Measurements from ENCODE around the gene DMD.

The DMD gene

GRCh38 chrX:31224381-31225012, 1986.9 kb downstream of the DMD start:
- no peak for DNase-seq (ENCODE audit: low spot score)

DNA sequence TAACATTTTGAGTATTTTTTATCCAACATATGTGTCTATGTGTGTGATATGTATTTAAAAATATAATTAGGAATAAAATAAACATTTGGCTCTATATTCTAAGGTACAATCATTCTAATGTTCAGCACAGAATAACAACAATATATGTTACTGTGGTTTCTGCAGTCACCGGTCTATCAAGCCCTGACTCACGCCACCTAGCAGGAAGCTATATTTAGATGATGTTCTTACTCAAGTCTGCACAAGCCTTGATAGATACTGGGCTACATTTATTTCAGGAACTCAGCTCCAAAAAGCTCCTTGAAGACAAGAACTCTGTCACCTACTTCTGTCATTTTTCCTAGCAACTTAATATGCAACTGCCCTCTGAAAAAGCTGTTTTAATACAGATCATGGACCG, 1987.5 kb downstream of the DMD start:
- DNase-seq (ENCODE audit: low spot score): no peak

DNA sequence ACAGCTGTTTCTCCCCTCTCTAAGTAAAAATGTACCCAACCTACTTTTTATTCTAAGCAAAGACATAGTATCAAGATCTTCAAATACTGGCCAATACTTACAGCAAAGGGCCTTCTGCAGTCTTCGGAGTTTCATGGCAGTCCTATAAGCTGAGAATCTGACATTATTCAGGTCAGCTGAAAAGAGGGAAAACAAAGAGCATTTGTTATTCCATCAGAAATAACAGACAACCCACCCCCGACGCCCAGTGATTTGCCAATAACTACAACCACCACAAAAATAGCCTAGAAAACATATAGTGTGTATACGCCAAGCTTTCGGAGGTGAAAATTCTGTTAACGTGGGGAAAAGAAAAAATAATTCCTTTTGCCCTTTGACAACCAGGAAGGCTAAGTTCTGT, 1988.4 kb downstream of the DMD start:
- DNase-seq (ENCODE audit: low spot score): no peak

DNA sequence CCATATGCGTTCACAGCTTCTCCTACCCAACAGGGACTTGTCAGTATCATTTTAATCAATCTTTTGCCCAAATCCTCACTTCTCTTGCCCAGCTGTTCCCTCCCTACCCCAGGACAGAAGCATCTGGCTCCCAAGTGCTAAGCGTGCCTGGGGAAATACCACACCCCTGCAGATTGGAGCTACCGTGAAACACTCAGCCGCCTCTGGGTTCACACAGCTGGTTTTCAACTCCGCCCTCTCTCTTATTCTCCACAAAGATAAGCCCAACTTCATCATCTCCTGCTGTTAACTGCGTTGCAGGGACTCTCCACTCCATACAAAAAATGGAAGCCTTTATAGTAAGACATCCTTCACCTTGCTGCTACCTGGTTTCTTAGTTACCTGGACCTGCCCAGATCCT, 1992.2 kb downstream of the DMD start:
- no peak for DNase-seq (ENCODE audit: low spot score)

DNA sequence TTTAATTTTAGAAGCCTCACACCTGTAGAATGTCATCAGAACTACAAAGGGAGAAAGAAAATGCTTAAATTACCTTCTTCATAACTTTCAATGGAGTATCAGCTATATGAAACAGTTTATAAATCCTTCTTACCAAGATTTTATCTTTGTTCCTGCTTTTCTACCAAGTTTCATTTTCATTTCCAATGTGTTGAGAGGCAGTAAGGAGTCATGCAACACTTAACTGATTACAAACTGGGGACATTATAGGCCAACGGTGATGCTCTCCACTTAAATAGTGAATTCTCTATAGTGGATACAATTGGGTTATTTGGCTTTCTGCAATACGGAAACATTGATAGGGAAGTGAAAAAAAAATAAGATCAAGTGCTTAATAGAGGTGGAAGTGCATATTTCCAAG, 1994.3 kb downstream of the DMD start:
- DNase-seq (ENCODE audit: low spot score): no peak

- no peak for DNase-seq (ENCODE audit: low spot score)
These were observed 1996.0 kb downstream of the DMD start for GRCh38 chrX:31215277-31215815.

- peak; percentile 34 for DNase-seq (ENCODE audit: low spot score)
These were observed 1997.4 kb downstream of the DMD start for GRCh38 chrX:31213941-31214340.

DNA sequence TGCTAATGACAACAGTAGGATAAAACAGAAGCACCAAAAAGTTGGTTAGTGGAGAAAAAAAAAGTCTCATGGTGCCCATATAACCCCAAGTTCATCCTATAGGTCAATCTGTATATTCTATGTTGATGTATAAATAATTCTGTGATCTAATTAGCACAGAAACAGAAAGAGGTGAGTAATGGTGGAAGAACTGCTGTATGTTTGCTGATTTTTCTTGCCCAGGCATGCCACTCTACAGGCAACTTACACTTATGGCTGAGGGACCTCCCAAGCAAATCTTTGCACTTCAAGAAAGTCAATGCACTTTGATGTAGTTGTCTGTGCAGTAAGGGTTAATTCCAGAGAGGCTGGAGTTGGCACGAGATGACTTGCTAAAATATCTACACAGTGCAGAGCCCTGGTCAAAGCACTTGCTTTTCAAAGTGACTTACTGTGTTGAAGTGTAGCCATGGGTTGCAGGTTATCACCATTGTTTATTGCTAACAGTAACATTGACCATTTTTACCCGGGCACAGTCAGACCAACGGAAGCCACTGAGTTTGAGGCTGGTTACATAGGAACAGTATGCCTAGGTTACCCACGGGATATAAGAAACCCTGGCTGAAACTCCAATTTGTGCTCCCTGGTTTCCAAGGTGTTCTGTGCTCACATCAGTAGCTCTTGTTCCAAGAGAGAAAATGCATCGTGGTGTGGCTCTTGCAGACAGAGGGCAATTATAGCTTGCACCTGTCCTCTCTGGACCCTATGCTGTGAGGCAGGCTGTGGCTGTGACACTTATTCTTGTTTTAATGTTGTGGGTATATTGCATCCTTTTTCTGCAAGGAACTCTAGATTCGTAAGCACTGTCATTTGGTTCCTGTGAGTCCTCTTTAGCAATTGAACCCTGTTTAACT, 1998.2 kb downstream of the DMD start:
- DNase-seq (ENCODE audit: low spot score): no peak

- no peak for DNase-seq (ENCODE audit: low spot score)
These were observed 2002.2 kb downstream of the DMD start for GRCh38 chrX:31209005-31209628.

DNA sequence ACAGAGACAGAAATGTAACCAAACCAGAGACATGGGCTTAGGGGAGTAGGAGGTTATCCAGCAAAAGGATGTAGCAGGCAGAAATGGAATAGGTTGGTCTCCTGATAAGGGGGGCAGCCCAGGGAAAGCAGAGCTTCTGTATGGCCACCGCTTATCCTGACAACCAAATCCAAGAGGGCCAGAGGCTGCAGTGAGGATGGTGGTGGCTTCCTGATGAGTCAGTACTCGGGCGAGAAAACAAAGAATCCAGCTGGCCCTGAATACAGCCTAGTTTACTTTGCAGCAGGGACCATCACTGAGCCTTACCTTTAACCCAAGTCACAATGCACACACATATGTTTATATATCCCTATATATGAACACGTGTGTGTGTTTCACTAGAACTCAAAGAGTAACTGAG, 2009.8 kb downstream of the DMD start:
- no peak for DNase-seq (ENCODE audit: low spot score)

- DNase-seq (ENCODE audit: low spot score): no peak
These were observed 2010.9 kb downstream of the DMD start for GRCh38 chrX:31200430-31200829.

GRCh38 chrX:31199840-31200114, 2011.6 kb downstream of the DMD start:
- no peak for DNase-seq (ENCODE audit: low spot score)

DNA sequence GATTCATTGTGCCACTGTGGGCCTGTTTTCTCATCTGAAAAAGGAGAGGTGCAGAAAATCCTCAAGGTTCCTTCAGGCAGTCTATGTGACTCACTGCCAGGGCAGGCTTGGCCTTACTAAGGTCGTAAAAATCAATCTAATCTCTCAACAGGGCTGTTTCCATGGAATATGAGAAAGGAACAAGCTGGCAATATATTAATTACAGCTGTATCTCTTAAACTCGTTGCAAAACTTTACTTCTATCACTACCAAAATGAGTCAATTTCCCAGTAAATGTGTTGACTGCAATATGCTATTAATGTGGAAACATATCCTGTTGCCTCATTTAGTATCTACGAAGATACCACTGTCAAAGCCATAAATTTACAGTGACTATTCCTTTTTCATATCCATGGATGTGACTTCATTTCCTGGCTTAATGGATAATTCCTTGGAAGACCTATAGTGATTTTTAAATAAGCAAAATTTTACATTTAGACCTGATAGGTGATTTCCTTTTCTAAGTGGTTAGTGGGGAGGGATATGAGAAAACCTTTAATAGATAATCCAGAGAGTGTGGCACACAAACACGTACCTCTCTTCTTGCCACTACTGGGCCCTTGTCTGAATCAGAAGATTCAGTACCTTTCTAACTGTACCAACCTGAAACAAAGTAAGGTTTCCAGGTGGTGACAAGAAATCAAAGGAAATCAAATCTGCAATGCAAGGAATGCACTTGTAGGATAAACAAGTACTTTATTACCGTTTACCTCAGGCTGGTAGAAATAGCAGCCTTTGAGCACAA, 2012.1 kb downstream of the DMD start:
- no peak for DNase-seq (ENCODE audit: low spot score)

DNA sequence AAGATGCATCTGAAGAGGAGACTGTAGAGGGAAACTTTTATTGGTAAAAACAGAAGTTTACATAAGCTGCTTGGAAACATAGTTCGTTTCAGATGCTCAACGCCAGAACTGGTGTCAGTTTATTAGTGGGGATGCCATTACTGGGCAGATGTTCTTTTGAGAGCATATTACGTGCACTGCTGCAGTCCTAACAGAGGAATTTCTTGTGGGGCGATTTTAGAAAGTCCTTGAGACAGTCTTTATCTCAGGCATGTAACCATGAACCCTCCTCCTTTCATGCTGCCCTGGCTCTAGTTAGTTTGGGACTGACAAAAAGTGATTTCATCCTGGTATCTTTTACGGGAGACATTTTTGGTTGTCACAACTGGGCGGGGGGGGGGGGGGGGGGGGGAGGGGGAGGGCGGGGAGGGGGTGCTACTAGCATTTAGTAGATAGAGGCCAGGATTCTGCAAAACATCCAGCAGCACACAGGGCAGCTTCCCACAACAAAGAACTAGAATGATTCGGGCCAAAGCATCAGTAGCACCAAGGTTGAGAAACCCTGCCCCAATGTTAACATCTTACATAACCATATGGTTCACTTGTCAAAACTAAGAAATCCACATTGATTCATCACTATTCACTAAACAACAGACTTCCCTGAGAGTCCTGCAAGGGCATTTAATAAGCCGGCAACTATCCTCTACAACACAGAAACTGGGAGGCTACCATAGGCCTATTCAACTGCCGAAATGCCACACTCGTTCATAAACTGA, 2021.0 kb downstream of the DMD start:
- DNase-seq (ENCODE audit: low spot score): no peak

DNA sequence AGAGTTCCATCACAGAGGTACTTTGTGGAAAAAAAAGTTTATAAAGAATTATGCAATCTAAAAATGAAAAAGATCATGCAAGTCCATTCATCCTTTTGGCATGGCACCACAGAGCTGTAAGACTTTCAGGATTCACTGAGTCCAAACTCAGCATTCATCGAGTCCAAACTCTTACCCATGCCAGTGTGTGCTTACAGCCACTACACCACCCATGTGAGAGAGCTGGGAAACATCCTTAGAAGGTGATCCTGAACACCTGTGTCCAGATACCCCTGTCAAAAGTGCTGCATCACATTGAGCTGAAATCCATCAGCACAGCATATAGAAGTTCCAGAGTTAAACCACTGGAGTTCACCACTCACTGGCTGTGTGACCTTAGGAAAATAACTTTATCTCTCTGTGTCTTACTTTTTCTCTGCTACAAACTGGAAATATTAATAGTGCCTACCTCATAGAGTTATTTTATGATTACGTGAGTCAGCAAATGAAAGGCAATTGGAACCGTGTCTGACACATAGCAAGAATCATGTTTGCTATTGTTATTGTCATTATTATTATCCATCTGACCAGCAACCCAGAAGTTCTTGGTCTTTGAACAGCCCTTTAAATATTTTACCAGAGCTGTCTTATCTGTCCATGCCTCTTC, 2024.5 kb downstream of the DMD start:
- DNase-seq (ENCODE audit: low spot score): no peak

- DNase-seq (ENCODE audit: low spot score): no peak
These were observed 2025.5 kb downstream of the DMD start for GRCh38 chrX:31185884-31186283.

- DNase-seq (ENCODE audit: low spot score): no peak
These were observed 2029.9 kb downstream of the DMD start for GRCh38 chrX:31181377-31182000.

DNA sequence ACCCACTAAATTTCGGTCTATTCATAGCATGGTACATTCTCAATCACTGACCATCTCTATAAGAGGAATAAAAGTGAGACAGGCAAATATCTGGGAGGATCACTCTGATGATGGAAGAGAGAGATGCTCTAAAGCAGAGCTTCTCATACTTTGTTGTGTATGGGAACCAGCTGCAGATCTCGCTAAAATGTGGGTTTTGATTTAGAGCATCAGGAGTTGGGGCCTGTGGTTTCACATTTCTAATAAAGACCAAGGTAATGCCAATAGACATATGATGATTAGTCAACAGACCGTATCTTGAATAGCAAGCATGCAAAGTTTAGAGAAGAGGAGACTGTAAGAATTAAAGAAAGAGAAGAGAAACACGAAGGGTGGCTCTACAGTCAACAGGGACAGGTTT, 2032.1 kb downstream of the DMD start:
- no peak for DNase-seq (ENCODE audit: low spot score)

DNA sequence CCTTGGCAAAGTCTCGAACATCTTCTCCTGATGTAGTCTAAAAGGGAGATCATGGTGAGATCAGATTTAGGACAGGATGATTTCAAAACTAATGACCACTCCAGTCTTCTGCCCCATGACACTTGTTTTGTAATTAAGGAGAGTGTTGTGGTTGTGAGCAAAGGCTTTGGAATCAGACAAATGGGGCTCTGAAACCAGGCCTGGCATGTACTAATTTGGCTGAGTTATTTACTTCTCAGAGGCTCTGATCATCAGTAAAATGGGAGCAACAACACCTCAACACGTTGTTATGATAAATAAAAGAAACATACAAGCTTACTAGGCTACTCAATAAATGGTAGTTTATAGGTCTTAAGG, 2032.6 kb downstream of the DMD start:
- DNase-seq (ENCODE audit: low spot score): no peak

DNA sequence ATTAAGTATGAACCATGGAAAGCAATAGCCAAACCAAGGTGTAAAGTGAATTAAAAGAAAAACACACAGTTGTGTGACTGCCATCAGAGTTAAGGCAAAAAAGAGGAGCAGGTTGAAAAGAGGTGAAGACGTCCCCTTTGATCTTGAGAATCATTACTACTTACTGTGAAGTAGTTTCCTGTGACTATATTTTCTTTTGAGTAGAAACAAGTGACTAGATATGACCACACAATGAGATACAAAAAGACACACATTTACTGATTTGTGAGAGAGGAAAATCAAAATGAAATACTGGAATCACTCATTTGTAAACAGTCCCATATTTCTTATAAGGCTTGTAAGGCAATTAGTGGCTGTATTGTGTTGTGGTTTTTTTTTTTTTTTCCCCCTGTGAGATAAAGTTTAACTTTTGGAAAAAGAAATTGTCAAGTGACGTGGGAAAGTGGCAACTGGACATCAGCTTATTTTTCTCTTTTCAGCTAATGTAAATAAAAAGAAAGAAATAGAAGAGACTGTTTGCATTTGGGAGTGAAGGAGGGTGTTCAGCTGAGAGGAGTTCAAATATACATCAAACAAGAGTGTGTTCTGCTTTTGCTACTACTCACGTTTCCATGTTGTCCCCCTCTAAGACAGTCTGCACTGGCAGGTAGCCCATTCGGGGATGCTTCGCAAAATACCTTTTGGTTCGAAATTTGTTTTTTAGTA, 2033.1 kb downstream of the DMD start:
- no peak for DNase-seq (ENCODE audit: low spot score)
